Hepatocyte (in vitro differentiated cells): ENCODE data around the gene PPP4R1. TPM values are rescaled to one million over a fixed set of nuclear protein-coding genes. Genes with fewer than 3 reads are reported as not detected.

Experiments
- DNase-seq: peaks from one replicate; pipeline ENCODE4 v3.0.0-alpha.2; 2016; ENCODE audit warnings: low spot score
- H2AFZ ChIP-seq: fragments of 200-600 bp; sonication (generic); 2 replicates; pipeline ENCODE4 v1.6.0; 2016; ENCODE audit warnings: antibody characterized with exemption, mild to moderate bottlenecking
- H3K27ac ChIP-seq: fragments of 200-600 bp; sonication (generic); 2 replicates; pipeline ENCODE4 v1.5.1; 2016; ENCODE audit warnings: mild to moderate bottlenecking
- H3K27me3 ChIP-seq: fragments of 200-600 bp; sonication (generic); 2 replicates; pipeline ENCODE4 v1.6.1; 2016
- H3K36me3 ChIP-seq: fragments of 200-600 bp; sonication (generic); replicated peaks from 2 replicates; pipeline ENCODE4 v1.5.1; 2016; ENCODE audit warnings: low read depth; ENCODE audit not compliant: insufficient read depth
- H3K4me1 ChIP-seq: fragments of 200-600 bp; sonication (generic); 2 replicates; pipeline ENCODE4 v1.5.1; 2016; ENCODE audit warnings: mild to moderate bottlenecking, moderate library complexity; ENCODE audit not compliant: insufficient read depth
- H3K4me2 ChIP-seq: fragments of 200-600 bp; sonication (generic); 2 replicates; pipeline ENCODE4 v1.6.0; 2016
- H3K4me3 ChIP-seq: fragments of 200-600 bp; sonication (generic); 2 replicates; pipeline ENCODE4 v1.5.1; 2016; ENCODE audit warnings: mild to moderate bottlenecking
- H3K79me2 ChIP-seq: fragments of 200-600 bp; sonication (generic); 2 replicates; pipeline ENCODE4 v1.6.0; 2017; ENCODE audit warnings: mild to moderate bottlenecking
- H3K9me2 ChIP-seq: fragments of 200-600 bp; sonication (generic); replicated peaks from 2 replicates; pipeline ENCODE4 v1.6.0; 2017; ENCODE audit warnings: mild to moderate bottlenecking; ENCODE audit not compliant: insufficient read depth
- H3K9me3 ChIP-seq: fragments of 200-600 bp; sonication (generic); 2 replicates; pipeline ENCODE4 v1.5.1; 2016; ENCODE audit warnings: low read depth, mild to moderate bottlenecking
- H4K20me1 ChIP-seq: fragments of 200-600 bp; sonication (generic); 2 replicates; pipeline ENCODE4 v1.6.0; 2016; ENCODE audit warnings: mild to moderate bottlenecking; ENCODE audit not compliant: insufficient read depth, poor library complexity, severe bottlenecking
- CTCF ChIP-seq: fragments of 200-600 bp; sonication (generic); IDR thresholded peaks from 2 replicates; pipeline ENCODE4 v1.5.1; 2016; ENCODE audit warnings: antibody characterized with exemption, mild to moderate bottlenecking; ENCODE audit not compliant: poor library complexity
- EZH2 ChIP-seq: fragments of 200-600 bp; sonication (generic); IDR thresholded peaks from 2 replicates; pipeline ENCODE4 v1.6.1; 2016; ENCODE audit warnings: antibody characterized with exemption, mild to moderate bottlenecking, borderline replicate concordance
- EZH2phosphoT487 ChIP-seq: fragments of 200-600 bp; sonication (generic); IDR thresholded peaks from one replicate; pipeline ENCODE4 v1.6.1; 2018; ENCODE audit warnings: antibody characterized with exemption, mild to moderate bottlenecking, low read depth, moderate library complexity; ENCODE audit not compliant: unreplicated experiment, severe bottlenecking
- WGBS: methylation state at CpG from one replicate; pipeline ENCODE4 v1.1.6; 2016; ENCODE audit warnings: low lambda C conversion rate; ENCODE audit errors: missing lambda C conversion rate; 5-methylcytosine and 5-hydroxymethylcytosine counted together
- polyA plus RNA-seq: library from polyadenylated mRNA; unstranded; fragments of >200 nt; fragmentation: Nextera tagmentation; extraction: Ambion mirVana; gene quantifications from 2 replicates; pipeline ENCODE4 v1.2.1, GENCODE V29; 2016
- total RNA-seq: library from RNA; depleted of rRNA; stranded (reverse); fragments of >200 nt; gene quantifications from 2 replicates; pipeline ENCODE4 v1.2.3, GENCODE V29; 2014

The PPP4R1 gene
- total and polyA plus RNA-seq, 2 experiments from 2014 or later = 34.5 to 93.6 TPM

DNA sequence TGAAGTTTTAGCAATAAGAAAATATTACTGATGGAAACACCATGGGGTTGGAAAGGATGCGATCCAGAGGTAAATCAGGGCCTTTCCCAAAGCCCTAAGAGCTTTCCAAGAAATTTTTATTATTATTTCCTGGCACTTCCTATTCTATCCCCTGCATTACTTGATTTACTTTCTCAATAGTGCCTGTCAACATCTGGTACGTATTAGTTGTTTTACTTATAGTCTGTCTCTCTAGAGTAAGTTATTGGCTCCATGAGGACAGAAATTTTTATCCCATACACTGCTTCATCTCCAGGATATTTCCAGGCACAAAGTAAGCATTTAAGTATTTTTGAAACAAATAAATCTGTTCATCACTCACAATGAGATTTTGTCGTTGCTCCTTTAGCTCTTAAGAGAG, 18.1 kb downstream of the PPP4R1 start:
- DNase-seq = peak; percentile 14
- Histone ChIP-seq H3K9me2 (no peaks in the 10 kb centered on the region), H3K4me1 (peaks cover 25% of the 10 kb centered on the region), H3K9me3 (peaks cover 6% of the 10 kb centered on the region), H2AFZ (no peak overlapping the region), H3K27me3 (no peaks in the 10 kb centered on the region), H3K4me2 (peak overlapping the region; percentile 61), H3K79me2 (peaks cover 100% of the 10 kb centered on the region), H4K20me1 (peaks cover 22% of the 10 kb centered on the region), H3K27ac (peak overlapping the region; percentile 41), H3K36me3 (no peaks in the 10 kb centered on the region), H3K4me3 (no peak overlapping the region)
- 60% methylated on average over 3 of the region's 3 CpGs for WGBS
- no peak for TF ChIP-seq EZH2phosphoT487
- TF ChIP-seq CTCF = no peak
- no peak for TF ChIP-seq EZH2

- Histone ChIP-seq H3K27me3 (no peaks in the 10 kb centered on the region), H3K4me3 (no peak overlapping the region), H3K79me2 (peaks cover 99% of the 10 kb centered on the region), H3K4me2 (peak overlapping the region; percentile 61), H3K27ac (peak overlapping the region; percentile 84), H3K4me1 (peaks cover 25% of the 10 kb centered on the region), H4K20me1 (peaks cover 22% of the 10 kb centered on the region), H2AFZ (no peak overlapping the region), H3K36me3 (no peaks in the 10 kb centered on the region), H3K9me3 (no peaks in the 10 kb centered on the region), H3K9me2 (no peaks in the 10 kb centered on the region)
- 52% methylated on average over 1 of the region's 1 CpG for WGBS
- DNase-seq = peak; percentile 45
- no peak for TF ChIP-seq CTCF
Observed at GRCh38 chr18:9594823-9595596, 19.3 kb downstream of the PPP4R1 start.

GRCh38 chr18:9587924-9588323, 26.4 kb downstream of the PPP4R1 start:
- TF ChIP-seq EZH2 = no peak
- Histone ChIP-seq H3K9me3 (no peaks in the 10 kb centered on the region), H3K27ac (no peak overlapping the region), H3K9me2 (no peaks in the 10 kb centered on the region), H3K27me3 (no peaks in the 10 kb centered on the region), H3K4me1 (peaks cover 2% of the 10 kb centered on the region), H4K20me1 (no peaks in the 10 kb centered on the region), H3K79me2 (peaks cover 78% of the 10 kb centered on the region), H3K4me2 (no peak overlapping the region), H3K36me3 (no peaks in the 10 kb centered on the region), H3K4me3 (no peak overlapping the region), H2AFZ (no peak overlapping the region)
- DNase-seq = no peak
- WGBS = 95% methylated on average over 4 of the region's 4 CpGs

GRCh38 chr18:9586814-9587213, 27.5 kb downstream of the PPP4R1 start:
- H3K27me3 ChIP-seq = no peaks in the 10 kb centered on the region
- H3K4me3 ChIP-seq = no peak overlapping the region
- no peaks in the 10 kb centered on the region for H3K4me1 ChIP-seq
- no peaks in the 10 kb centered on the region for H3K9me2 ChIP-seq
- peaks cover 69% of the 10 kb centered on the region for H3K79me2 ChIP-seq
- H3K27ac ChIP-seq = no peak overlapping the region
- H2AFZ ChIP-seq = no peak overlapping the region
- no peaks in the 10 kb centered on the region for H3K36me3 ChIP-seq
- H4K20me1 ChIP-seq = no peaks in the 10 kb centered on the region
- WGBS = 96% methylated on average over 3 of the region's 3 CpGs
- DNase-seq = no peak
- no peak overlapping the region for H3K4me2 ChIP-seq
- no peak for TF ChIP-seq EZH2phosphoT487
- no peak for TF ChIP-seq EZH2
- no peak for TF ChIP-seq CTCF
- H3K9me3 ChIP-seq = no peaks in the 10 kb centered on the region
